ENCODE results near the gene BIRC2.

GRCh38 chr11:102347462-102348370 is 702 bp downstream of the BIRC2 start:
- no peak for TF ChIP-seq CTCF (IDR thresholded peaks at IDR 0.05)
- TF ChIP-seq POLR2A (IDR thresholded peaks at IDR 0.05), result peak in 1 of 2 donors; percentile 60
